A673 (cell line): ENCODE results near the gene SSC4D. TPM values are rescaled to one million over a fixed set of nuclear protein-coding genes. Genes with fewer than 3 reads are reported as not detected.

Source experiments
- BruUV-seq: library from RNA; stranded (reverse); fragments of 400-500 nt; replicated peaks from 2 replicates; lab custom pipeline; 2021; lab: Mats Ljungman, UMichigan
- CTCF ChIA-PET: fragments of 300-600 bp; sonication (Branson Sonifier 250); formaldehyde crosslinking; loops from one replicate; lab custom pipeline; 2022; ENCODE audit warnings: antibody characterized with exemption; lab: Charles Lee
- POLR2A ChIA-PET: fragments of 300-600 bp; sonication (Branson Sonifier 250); formaldehyde crosslinking; loops from one replicate; lab custom pipeline; 2022; ENCODE audit warnings: antibody characterized with exemption; ENCODE audit not compliant: low non-redundant PET; lab: Charles Lee
- DNase-seq: peaks from one replicate; pipeline ENCODE4 v3.0.0-alpha.2; 2015; ENCODE audit warnings: low spot score
- H3K27ac ChIP-seq: fragments of 200-600 bp; sonication (generic); 2 replicates; pipeline ENCODE4 v1.5.1; 2016; ENCODE audit warnings: mixed run types, low read depth, mild to moderate bottlenecking, mixed read lengths, antibody characterized with exemption, low read length; ENCODE audit not compliant: poor library complexity, severe bottlenecking
- H3K27me3 ChIP-seq: fragments of 200-600 bp; sonication (generic); replicated peaks from 2 replicates; pipeline ENCODE4 v1.6.1; 2017; ENCODE audit warnings: mixed run types, low read depth, mild to moderate bottlenecking, mixed read lengths, antibody characterized with exemption, low read length; ENCODE audit not compliant: insufficient read depth, poor library complexity
- H3K36me3 ChIP-seq: fragments of 200-600 bp; sonication (generic); 2 replicates; pipeline ENCODE4 v1.6.1; 2016; ENCODE audit warnings: mixed run types, mild to moderate bottlenecking, mixed read lengths, antibody characterized with exemption, low read length; ENCODE audit not compliant: insufficient read depth, poor library complexity, severe bottlenecking
- H3K4me1 ChIP-seq: fragments of 200-600 bp; sonication (generic); 2 replicates; pipeline ENCODE4 v1.6.1; 2017; ENCODE audit warnings: mixed run types, mild to moderate bottlenecking, mixed read lengths, antibody characterized with exemption, low read length; ENCODE audit not compliant: insufficient read depth, poor library complexity, severe bottlenecking
- H3K4me3 ChIP-seq: fragments of 200-600 bp; sonication (generic); 2 replicates; pipeline ENCODE4 v1.5.1; 2016; ENCODE audit warnings: low read depth, mixed run types, mild to moderate bottlenecking, mixed read lengths, low read length; ENCODE audit not compliant: poor library complexity, severe bottlenecking
- H3K9me3 ChIP-seq: fragments of 200-600 bp; sonication (generic); 2 replicates; pipeline ENCODE4 v1.6.1; 2016; ENCODE audit warnings: mixed run types, low read depth, mild to moderate bottlenecking, mixed read lengths, antibody characterized with exemption, low read length; ENCODE audit not compliant: poor library complexity, severe bottlenecking
- EZH2 ChIP-seq: fragments of 200-600 bp; sonication (generic); IDR thresholded peaks from 2 replicates; pipeline ENCODE4 v1.6.1; 2017; ENCODE audit warnings: borderline replicate concordance, low read depth, mild to moderate bottlenecking, mixed read lengths, antibody characterized with exemption, low read length; ENCODE audit not compliant: poor library complexity, severe bottlenecking
- intact Hi-C: fragments of 100-400 bp; cut with micrococcal nuclease; formaldehyde crosslinking; loops from one replicate; pipeline ENCODE4 v1.10.0; 2022; ENCODE audit not compliant: unreplicated experiment
- total RNA-seq: library from RNA; stranded (reverse); gene quantifications from 2 replicates; pipeline ENCODE4 v1.2.3, GENCODE V29; 2021
- TF ChIP-seq, protein P1 (sequence below): fragments of 300-800, 200-600 bp; sonication (generic); conservative IDR thresholded peaks from 2 replicates; pipeline ENCODE4 v1.5.1; 2017; ENCODE audit warnings: low read depth, mild to moderate bottlenecking, antibody characterized with exemption, low read length, moderate library complexity, mixed read lengths

The SSC4D gene
- total RNA-seq, 1 experiment from 2014 or later, result 1.2 TPM

GRCh38 chr7:76347710-76348109, 61.8 kb downstream of the SSC4D start:
- no peak for TF ChIP-seq EZH2
- TF ChIP-seq, protein P1, sequence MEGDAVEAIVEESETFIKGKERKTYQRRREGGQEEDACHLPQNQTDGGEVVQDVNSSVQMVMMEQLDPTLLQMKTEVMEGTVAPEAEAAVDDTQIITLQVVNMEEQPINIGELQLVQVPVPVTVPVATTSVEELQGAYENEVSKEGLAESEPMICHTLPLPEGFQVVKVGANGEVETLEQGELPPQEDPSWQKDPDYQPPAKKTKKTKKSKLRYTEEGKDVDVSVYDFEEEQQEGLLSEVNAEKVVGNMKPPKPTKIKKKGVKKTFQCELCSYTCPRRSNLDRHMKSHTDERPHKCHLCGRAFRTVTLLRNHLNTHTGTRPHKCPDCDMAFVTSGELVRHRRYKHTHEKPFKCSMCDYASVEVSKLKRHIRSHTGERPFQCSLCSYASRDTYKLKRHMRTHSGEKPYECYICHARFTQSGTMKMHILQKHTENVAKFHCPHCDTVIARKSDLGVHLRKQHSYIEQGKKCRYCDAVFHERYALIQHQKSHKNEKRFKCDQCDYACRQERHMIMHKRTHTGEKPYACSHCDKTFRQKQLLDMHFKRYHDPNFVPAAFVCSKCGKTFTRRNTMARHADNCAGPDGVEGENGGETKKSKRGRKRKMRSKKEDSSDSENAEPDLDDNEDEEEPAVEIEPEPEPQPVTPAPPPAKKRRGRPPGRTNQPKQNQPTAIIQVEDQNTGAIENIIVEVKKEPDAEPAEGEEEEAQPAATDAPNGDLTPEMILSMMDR, result no peak
- BruUV-seq, result no TSS peak
- ChIA-PET POLR2A (no interaction called here), CTCF (no interaction called here)
- no peak for DNase-seq
- Histone ChIP-seq H3K27me3 (no peaks in the 10 kb centered on the region), H3K36me3 (peaks cover 78% of the 10 kb centered on the region), H3K4me3 (no peak overlapping the region), H3K4me1 (no peaks in the 10 kb centered on the region), H3K9me3 (no peaks in the 10 kb centered on the region), H3K27ac (no peak overlapping the region)
- intact Hi-C loops, result no loop called here

- CTCF ChIA-PET, result no interaction called here
- BruUV-seq, result no TSS peak
Measured at GRCh38 chr7:76346778-76347177, 62.7 kb downstream of the SSC4D start.

DNA sequence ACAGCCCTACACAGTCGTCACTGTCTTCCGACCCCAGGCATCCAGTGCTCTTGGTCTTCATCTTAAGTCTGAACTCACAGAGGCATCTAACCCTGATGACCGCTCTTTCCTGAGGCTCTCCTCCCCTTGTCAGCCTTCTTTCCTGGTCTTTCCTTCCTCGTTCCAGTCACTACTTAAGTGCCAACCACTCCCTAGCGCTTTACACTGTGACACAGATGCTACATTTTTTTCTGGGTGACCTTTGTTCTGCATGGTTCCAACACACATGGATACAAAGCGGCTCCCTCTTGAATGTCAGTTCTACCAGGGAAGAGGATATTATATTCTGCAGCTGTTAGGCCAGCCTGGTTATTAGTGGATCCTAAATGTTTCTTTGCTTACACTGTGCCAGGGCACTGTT, 63.4 kb downstream of the SSC4D start:
- H3K27ac ChIP-seq, result no peak overlapping the region
- ChIA-PET CTCF (no interaction called here), POLR2A (no interaction called here)
- no peak for DNase-seq
- TF ChIP-seq, protein P1, result no peak
- no peak for TF ChIP-seq EZH2
- no peaks in the 10 kb centered on the region for H3K9me3 ChIP-seq
- H3K36me3 ChIP-seq, result peaks cover 88% of the 10 kb centered on the region
- intact Hi-C loops, result no loop called here
- H3K4me1 ChIP-seq, result peaks cover 8% of the 10 kb centered on the region
- BruUV-seq, result no TSS peak
- no peaks in the 10 kb centered on the region for H3K27me3 ChIP-seq
- H3K4me3 ChIP-seq, result no peak overlapping the region

More at GRCh38 chr7:76346778-76347177, 62.7 kb downstream of the SSC4D start:
- peaks cover 1% of the 10 kb centered on the region for H3K4me1 ChIP-seq
- POLR2A ChIA-PET, result no interaction called here
- no peak overlapping the region for H3K4me3 ChIP-seq
- peaks cover 88% of the 10 kb centered on the region for H3K36me3 ChIP-seq
- no peak for TF ChIP-seq EZH2
- TF ChIP-seq, protein P1, result no peak
- no peaks in the 10 kb centered on the region for H3K9me3 ChIP-seq
- no peaks in the 10 kb centered on the region for H3K27me3 ChIP-seq
- peak overlapping the region; percentile 16 for H3K27ac ChIP-seq
- intact Hi-C loops, result no loop called here
- no peak for DNase-seq
